Measurements from ENCODE around the gene EPN2.

EPN2 gene

DNA sequence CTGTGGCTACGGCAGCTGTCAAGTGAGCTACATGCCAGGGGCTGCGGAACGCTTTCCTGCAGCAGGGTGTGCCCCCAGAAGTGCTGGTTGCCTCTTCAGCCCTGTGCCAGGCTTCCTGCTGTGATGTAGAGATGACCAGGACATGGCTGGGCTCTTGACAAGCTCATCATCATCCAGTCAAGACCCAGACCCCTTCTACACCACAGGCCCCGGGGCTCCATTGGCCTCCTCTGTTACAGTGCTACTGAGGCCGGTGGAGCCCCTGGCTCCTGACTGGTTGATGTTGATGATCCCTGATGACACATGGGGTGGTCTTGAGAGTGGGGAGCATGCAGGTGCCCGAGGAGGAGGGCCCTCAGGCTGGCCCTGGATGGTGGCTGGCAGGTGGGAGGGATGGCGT, 75.2 kb downstream of the EPN2 start:
- no peaks in the 10 kb centered on the region for H3K36me3 Mint-ChIP-seq (ENCODE audit: low read depth)
- no peaks in the 10 kb centered on the region for H3K9me3 Mint-ChIP-seq
- H3K27me3 Mint-ChIP-seq (ENCODE audit: low read depth) = peaks cover 18% of the 10 kb centered on the region
- H3K4me1 Mint-ChIP-seq (ENCODE audit: low read depth) = peaks cover 12% of the 10 kb centered on the region
- H3K27ac Mint-ChIP-seq = no peak overlapping the region
- no peak overlapping the region for H3K4me3 Mint-ChIP-seq

DNA sequence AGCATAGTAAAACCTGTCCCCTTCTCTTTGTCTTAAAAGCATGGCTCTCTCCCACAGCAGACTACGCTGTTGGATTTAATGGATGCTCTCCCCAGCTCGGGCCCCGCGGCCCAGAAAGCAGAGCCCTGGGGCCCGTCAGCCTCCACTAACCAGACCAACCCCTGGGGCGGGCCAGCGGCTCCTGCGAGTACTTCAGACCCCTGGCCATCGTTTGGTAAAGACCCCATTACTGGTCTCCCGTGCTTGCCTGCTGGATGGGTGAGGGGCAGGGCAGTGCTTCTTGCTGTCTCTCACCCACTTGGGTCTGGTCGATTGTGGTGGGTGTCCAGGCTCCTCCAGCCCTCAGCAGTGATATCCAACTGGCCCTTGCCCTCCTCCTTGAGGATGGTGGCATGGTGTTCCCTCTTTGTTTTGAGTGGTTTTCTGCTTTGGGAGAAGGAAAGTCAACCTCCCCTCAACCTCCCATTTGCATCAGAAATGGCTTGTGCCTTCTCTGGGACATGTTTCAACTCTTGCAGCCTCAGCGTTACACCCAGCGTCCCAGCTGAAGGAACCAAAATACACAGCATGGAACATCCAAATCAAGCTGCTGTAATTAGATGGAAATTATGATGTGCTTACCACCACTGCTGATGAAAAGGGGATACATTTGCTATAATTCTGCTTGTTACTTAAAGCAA, 76.0 kb downstream of the EPN2 start:
- H3K27ac Mint-ChIP-seq = no peak overlapping the region
- H3K36me3 Mint-ChIP-seq (ENCODE audit: low read depth) = no peaks in the 10 kb centered on the region
- H3K4me1 Mint-ChIP-seq (ENCODE audit: low read depth) = peaks cover 8% of the 10 kb centered on the region
- H3K9me3 Mint-ChIP-seq = no peaks in the 10 kb centered on the region
- H3K27me3 Mint-ChIP-seq (ENCODE audit: low read depth) = peaks cover 12% of the 10 kb centered on the region
- H3K4me3 Mint-ChIP-seq = no peak overlapping the region

DNA sequence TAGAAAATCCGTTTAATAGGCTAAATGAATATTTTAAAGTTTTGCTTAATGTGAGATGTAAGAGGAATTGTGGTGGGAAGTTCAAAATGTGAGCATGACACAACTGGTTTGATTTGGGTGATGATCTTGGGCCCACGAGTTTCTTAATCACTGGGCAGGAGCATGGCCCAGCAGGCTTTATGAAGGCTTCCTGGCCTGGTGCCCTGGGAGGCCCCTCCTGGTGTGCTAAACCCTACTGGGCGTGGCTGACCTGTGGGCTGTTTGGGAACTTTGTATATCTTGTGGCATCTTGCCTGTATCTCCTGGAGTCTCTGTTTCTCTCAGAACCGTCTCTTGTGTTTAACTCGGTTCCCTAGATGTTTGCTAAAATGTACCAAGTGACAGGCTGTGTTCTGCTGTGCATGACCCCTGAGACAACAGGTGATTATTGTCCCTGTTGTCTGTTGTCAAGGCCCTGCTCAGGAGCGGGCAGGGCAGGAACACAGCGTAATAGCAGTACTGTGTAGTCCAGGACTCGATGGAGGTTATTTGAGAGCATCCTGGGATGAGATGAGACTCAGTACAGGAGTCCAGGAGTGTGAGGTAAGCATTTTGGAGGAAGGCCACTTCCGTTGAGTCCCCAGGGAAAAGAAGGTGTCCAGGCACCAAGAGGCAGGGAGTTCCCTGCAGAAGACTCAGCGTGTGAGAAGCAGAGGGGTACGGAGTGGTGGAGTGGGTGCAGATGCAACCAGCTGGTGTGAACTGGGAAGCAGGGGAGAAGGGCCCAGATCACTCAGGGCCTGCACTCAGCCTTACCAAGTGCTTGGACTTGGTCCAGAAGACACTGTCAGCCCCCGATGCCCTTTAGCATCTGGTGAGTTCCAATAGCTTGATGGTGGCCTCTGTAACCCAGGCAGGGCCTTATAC, 76.8 kb downstream of the EPN2 start:
- Mint-ChIP-seq H3K4me1 (ENCODE audit: low read depth) (peaks cover 8% of the 10 kb centered on the region), H3K9me3 (no peaks in the 10 kb centered on the region), H3K36me3 (ENCODE audit: low read depth) (no peaks in the 10 kb centered on the region), H3K4me3 (no peak overlapping the region), H3K27me3 (ENCODE audit: low read depth) (peaks cover 5% of the 10 kb centered on the region), H3K27ac (no peak overlapping the region)

DNA sequence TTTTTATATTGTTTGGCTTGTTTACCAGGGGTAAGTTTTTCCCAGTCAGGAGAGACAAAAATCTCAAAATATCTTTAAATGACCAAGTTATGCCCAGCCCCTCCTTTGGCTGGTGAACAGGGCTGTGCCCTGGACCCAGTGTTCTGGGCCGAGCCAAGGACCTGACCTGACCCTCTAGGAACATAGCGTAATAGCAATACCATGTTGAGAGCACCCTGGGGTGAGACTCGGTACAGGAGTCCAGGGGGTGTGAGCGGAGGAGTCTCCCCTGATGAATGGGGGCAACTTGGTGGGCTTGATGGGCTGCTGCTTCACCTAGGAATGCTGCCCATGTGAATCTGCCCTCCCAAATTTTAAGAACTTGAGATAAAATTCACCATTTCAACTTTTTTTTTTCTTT, 77.9 kb downstream of the EPN2 start:
- no peaks in the 10 kb centered on the region for H3K36me3 Mint-ChIP-seq (ENCODE audit: low read depth)

DNA sequence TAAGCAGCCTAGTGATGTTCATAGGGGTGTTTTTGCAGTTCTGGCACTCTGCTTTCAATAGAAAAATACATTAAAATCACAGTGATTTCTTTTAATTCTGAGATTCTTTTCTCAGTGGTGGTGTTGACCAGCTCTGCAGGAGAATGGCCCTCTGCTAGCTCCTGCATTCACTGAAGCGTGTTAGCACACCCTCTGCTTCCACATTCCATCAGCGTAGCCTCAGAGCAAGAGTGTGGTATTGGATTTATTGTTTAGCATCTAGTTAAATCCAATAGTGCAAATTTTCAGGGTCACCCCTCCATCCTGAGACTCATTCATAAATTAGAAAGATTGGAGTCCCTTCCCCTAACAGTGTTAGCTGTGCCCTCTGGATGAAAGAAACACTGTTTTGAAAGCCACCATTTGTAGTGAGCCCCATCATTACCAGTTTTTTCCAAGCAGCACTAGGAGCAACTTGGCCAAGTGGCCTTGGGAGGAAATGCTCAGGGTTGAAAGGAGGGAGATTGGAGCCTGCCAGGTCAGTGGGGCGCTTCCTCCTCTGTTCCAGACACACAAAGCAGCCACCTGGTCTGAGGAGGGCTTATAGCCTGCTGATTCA, 79.7 kb downstream of the EPN2 start:
- no peaks in the 10 kb centered on the region for H3K36me3 Mint-ChIP-seq (ENCODE audit: low read depth)
- H3K27me3 Mint-ChIP-seq (ENCODE audit: low read depth) = no peaks in the 10 kb centered on the region
- H3K27ac Mint-ChIP-seq = no peak overlapping the region
- peaks cover 3% of the 10 kb centered on the region for H3K4me1 Mint-ChIP-seq (ENCODE audit: low read depth)
- H3K4me3 Mint-ChIP-seq = no peak overlapping the region
- H3K9me3 Mint-ChIP-seq = no peaks in the 10 kb centered on the region

More for the DNA sequence above, 77.9 kb downstream of the EPN2 start:
- Mint-ChIP-seq H3K9me3 (no peaks in the 10 kb centered on the region), H3K4me3 (no peak overlapping the region), H3K4me1 (ENCODE audit: low read depth) (peaks cover 8% of the 10 kb centered on the region), H3K27me3 (ENCODE audit: low read depth) (no peaks in the 10 kb centered on the region), H3K27ac (no peak overlapping the region)

DNA sequence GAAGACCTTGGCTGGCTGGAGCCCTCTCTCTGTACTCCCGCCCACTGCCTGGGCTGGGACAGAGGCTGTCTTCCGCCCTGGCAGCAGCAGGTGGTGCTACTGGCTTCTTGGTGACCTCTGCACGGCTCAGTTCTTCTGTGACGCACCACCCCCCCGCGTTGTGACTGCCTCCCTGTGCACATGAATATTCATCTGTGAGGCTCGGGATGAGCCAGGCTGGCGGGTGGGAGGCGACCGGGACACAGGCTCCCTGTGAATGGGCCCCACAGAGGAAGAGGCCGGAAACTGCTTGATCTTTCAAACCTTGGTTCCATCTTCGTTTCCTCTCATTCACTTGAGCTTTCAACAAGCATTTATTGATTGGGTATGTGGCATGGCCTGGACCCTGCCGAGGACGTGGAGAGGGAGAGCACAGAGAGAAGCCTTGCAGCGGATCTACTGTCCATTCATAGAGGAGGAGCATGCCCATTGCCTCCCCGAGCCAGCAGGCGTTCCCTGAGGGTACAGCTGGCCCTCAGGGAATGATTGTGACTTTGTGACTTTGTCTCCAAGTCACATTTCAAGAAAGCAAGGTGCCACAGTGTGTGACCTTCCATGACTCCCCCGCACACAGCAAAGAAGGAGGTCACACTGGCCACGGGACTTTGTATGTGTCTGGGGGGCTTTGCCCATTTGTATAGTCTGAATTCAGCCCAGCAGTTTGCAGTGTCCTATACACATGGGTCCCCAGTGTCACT, 80.4 kb downstream of the EPN2 start:
- Mint-ChIP-seq H3K4me3 (no peak overlapping the region), H3K36me3 (ENCODE audit: low read depth) (no peaks in the 10 kb centered on the region), H3K27ac (no peak overlapping the region), H3K27me3 (ENCODE audit: low read depth) (peaks cover under 1% of the 10 kb centered on the region), H3K9me3 (no peaks in the 10 kb centered on the region), H3K4me1 (ENCODE audit: low read depth) (no peaks in the 10 kb centered on the region)

DNA sequence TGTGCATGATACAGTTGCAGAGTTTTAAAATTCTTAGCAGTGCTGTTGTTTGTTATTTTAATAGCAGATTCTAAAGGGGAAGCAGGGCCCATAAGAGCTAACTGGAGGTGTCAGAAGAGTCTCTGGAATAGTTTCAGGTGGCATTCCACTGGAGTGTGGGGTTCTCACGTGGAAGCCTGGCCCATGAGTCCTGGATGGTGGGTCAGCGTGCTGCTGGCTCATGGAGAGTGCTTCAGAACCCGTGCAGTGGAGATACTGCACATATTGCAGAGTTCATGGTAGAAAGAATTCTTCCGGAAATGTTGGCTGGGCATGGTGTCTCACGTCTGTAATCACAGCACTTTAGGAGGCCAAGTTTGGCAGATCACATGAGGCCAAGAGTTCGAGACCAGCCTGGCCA, 81.4 kb downstream of the EPN2 start:
- no peak overlapping the region for H3K4me3 Mint-ChIP-seq
- peaks cover 8% of the 10 kb centered on the region for H3K27me3 Mint-ChIP-seq (ENCODE audit: low read depth)
- H3K9me3 Mint-ChIP-seq = no peaks in the 10 kb centered on the region
- H3K36me3 Mint-ChIP-seq (ENCODE audit: low read depth) = no peaks in the 10 kb centered on the region
- H3K4me1 Mint-ChIP-seq (ENCODE audit: low read depth) = no peaks in the 10 kb centered on the region
- no peak overlapping the region for H3K27ac Mint-ChIP-seq

DNA sequence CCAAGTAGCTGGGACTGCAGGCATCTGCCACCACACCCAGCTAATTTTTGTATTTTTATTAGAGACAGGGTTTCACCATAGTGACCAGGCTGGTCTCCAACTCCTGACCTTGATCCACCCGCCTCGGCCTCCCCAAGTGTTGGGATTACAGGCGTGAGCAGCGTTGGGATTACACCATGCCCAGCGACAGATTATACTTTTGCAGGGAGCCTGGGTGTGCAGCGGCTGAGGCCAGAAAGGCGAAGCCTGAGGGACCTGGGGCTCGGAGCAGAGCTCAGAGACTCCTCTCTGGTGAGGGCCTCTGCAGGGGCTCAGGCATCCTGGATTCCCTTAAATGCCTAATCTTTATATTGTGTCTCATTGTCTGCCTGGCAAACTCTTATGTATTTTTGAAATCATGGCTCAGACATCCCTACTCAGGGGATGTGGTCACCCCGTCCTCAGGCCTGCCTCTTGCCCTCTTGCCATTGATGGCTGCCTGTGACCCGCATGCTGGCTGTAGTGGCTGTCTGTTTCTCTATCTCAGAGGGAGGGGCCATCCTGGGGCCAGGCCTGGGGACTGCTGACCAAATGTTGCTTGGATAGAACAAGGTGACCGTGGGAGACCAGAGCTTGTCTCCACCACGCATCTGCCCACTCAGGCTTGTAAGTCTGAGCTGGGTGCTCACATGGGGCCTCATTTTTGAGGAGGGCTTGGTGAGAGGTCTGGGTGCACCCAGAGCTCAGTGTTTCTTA, 82.8 kb downstream of the EPN2 start:
- no peak overlapping the region for H3K4me3 Mint-ChIP-seq
- H3K9me3 Mint-ChIP-seq = peaks cover under 1% of the 10 kb centered on the region
- no peak overlapping the region for H3K27ac Mint-ChIP-seq
- peaks cover 8% of the 10 kb centered on the region for H3K27me3 Mint-ChIP-seq (ENCODE audit: low read depth)
- no peaks in the 10 kb centered on the region for H3K4me1 Mint-ChIP-seq (ENCODE audit: low read depth)
- no peaks in the 10 kb centered on the region for H3K36me3 Mint-ChIP-seq (ENCODE audit: low read depth)

DNA sequence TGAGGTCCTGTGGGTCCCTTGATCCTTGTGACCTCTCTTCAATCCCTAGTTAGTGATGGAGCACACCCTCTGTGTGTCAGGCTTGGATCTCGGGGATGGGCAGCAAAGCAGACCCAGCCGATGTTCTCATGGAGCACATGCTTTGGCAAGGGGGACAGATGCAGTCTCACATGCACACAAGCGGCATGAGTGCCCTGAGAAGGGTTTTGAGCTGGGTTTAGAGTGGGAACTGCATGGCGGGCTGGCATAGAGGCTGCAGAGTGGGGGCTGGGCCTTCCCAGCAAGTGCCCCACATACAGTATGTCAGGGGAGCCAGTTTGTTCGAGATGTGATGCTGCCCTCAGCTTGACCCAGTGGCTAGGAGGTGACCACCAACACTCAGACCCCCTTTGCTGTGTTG, 83.7 kb downstream of the EPN2 start:
- H3K27ac Mint-ChIP-seq = no peak overlapping the region
- H3K36me3 Mint-ChIP-seq (ENCODE audit: low read depth) = no peaks in the 10 kb centered on the region
- peaks cover 8% of the 10 kb centered on the region for H3K27me3 Mint-ChIP-seq (ENCODE audit: low read depth)
- H3K4me3 Mint-ChIP-seq = no peak overlapping the region
- peaks cover 10% of the 10 kb centered on the region for H3K9me3 Mint-ChIP-seq
- H3K4me1 Mint-ChIP-seq (ENCODE audit: low read depth) = no peaks in the 10 kb centered on the region

DNA sequence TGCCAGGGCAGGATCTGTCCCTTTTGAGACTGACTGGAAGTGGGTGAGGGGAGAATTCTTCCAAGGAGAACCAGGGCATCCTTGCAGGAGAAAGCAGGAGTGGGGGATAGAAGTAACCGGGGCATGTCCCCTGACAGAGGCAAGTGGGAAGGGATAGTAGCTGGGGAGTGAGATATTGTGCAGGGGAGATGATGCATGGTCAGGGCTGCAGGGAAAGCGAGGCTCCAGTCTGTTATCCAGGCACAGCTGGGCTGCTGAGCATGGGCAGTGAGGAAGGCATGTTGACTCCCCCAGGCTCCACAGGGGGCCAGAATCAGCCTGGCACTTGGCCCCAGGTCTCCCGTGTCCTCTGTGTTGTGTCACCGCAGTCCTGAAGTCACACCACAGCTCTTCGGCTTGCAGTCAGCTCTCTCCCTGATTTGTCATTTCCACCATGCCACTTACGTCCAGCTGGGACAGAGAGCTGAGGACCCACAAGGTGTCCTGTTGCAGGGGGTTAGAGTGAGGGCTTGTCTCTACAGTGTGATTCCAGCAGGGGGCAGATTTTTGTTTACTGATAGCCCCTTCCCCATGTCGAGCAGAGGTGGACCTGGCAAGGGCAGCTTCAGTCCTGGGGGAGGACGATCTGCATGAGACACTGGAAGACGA, 84.4 kb downstream of the EPN2 start:
- H3K4me3 Mint-ChIP-seq = no peak overlapping the region
- no peaks in the 10 kb centered on the region for H3K4me1 Mint-ChIP-seq (ENCODE audit: low read depth)
- peaks cover 11% of the 10 kb centered on the region for H3K9me3 Mint-ChIP-seq
- H3K36me3 Mint-ChIP-seq (ENCODE audit: low read depth) = no peaks in the 10 kb centered on the region
- no peak overlapping the region for H3K27ac Mint-ChIP-seq
- H3K27me3 Mint-ChIP-seq (ENCODE audit: low read depth) = peaks cover 8% of the 10 kb centered on the region

DNA sequence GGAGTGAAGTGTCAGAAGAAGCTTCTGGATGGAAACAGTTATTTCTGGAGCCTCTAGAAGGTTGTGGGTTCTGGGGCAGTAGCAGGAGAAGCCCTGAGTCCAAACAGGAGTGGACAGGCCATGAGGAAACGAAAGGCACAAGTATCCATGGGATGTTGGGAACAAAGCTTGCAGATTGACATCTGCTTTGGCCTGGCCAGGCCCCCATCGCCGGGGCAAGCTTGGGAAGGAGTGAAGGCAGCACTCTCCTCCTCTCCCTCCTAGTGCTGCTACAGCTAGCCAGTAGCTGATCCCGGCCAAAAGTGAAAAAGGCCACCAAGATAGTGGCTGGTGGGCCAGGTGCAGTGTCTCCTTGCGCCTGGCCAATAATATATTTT, 85.0 kb downstream of the EPN2 start:
- Mint-ChIP-seq H3K27ac (no peak overlapping the region), H3K4me3 (no peak overlapping the region), H3K4me1 (ENCODE audit: low read depth) (no peaks in the 10 kb centered on the region), H3K9me3 (peaks cover 11% of the 10 kb centered on the region), H3K36me3 (ENCODE audit: low read depth) (no peaks in the 10 kb centered on the region), H3K27me3 (ENCODE audit: low read depth) (peaks cover 8% of the 10 kb centered on the region)

DNA sequence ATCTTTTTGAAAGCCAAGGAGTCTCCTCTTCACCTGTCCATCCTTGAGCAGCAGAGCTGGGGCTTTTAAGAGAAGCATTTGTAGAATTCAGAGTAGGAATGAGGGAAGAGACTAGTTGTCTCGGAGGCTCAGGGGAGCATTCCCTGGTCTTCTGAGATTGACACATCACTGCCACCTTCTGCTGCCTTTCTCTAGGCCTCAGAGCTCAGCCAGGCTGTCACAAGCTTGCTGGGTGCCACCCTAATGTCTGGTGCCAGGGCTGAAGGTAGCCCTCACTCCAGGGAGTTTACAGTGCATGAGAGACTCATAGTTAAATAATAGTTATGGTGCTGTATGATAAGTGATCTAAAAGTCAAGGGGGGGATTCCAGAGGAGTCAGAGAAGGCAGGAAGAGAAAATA, 85.7 kb downstream of the EPN2 start:
- H3K36me3 Mint-ChIP-seq (ENCODE audit: low read depth) = no peaks in the 10 kb centered on the region
- H3K9me3 Mint-ChIP-seq = peaks cover 11% of the 10 kb centered on the region
- H3K4me3 Mint-ChIP-seq = no peak overlapping the region
- H3K27ac Mint-ChIP-seq = no peak overlapping the region
- no peaks in the 10 kb centered on the region for H3K4me1 Mint-ChIP-seq (ENCODE audit: low read depth)
- H3K27me3 Mint-ChIP-seq (ENCODE audit: low read depth) = peaks cover 8% of the 10 kb centered on the region

DNA sequence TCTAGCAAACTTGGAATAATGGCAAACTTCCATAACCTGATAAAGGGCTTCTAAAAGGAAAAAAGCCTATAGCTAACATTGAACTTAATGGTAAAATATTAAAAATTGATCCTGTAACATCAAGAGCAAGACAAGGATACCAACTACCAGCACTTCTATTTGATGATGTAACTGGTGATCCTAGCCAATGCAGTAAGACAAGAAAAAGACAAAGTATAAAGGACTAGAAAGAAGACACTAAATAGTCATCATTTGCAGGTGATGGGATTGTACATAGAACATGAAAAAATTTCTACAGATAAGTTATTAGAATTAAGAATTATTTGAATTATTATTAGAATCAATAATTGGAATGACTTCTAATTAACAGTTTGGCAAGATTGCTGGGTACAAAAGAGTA, 88.4 kb downstream of the EPN2 start:
- Mint-ChIP-seq H3K9me3 (peaks cover 11% of the 10 kb centered on the region), H3K36me3 (ENCODE audit: low read depth) (no peaks in the 10 kb centered on the region), H3K27me3 (ENCODE audit: low read depth) (peaks cover 8% of the 10 kb centered on the region), H3K4me1 (ENCODE audit: low read depth) (no peaks in the 10 kb centered on the region), H3K4me3 (no peak overlapping the region), H3K27ac (no peak overlapping the region)

Measured in T-helper 1 cell treated with Interleukin-12 subunit alpha and Interleukin-12 subunit beta and Interleukin-4 antibody, amounts not matched to agents 30 μg/mL and 1 μg/mL, for 36 hours (primary cell).